ENCODE data around the gene CEMP1. TPM values are rescaled to one million over a fixed set of nuclear protein-coding genes. Genes with fewer than 3 reads are reported as not detected.

Gene CEMP1
- total RNA-seq, 2 donors from 2014 or later: 0.52 to 1.3 TPM

GRCh38 chr16:2496223-2497115, 34.7 kb downstream of the CEMP1 start:
- DNase-seq: peak in 1 of 4 donors; percentile 12
- intact Hi-C loops (cut with DNase I): loop anchor here (5.0 to 10.0 kb wide), 3 partner anchors 62 to 224 kb away; no protein-coding TSS in a partner anchor

GRCh38 chr16:2495041-2495440, 36.2 kb downstream of the CEMP1 start:
- 84 to 91% methylated on average over 5 of the region's 5 CpGs for WGBS, 2 donors

More at GRCh38 chr16:2496223-2497115, 34.7 kb downstream of the CEMP1 start:
- Histone ChIP-seq H3K9me3 (no peaks in the 10 kb centered on the region), H3K27me3 (no peaks in the 10 kb centered on the region), H3K36me3 (replicated peaks in 1 of 2; ENCODE audit: insufficient read depth in 1 of 2, low read depth in 2 of 2) (peaks cover 0 to 1% of the 10 kb centered on the region in 2 donors), H3K27ac (peak overlapping the region in 2 of 4 donors; percentile 71), H3K4me1 (peaks cover 58% of the 10 kb centered on the region), H3K4me3 (no peak overlapping the region)
- TF ChIP-seq POLR2A (IDR thresholded peaks at IDR 0.05) (no peak), CTCF (IDR thresholded peaks at IDR 0.05) (no peak)
- ATAC-seq: no peak
- 94 to 96% methylated on average over 30 to 56 of the region's 62 CpGs for WGBS, 2 donors

GRCh38 chr16:2494616-2495015, 36.6 kb downstream of the CEMP1 start:
- peaks cover 42% of the 10 kb centered on the region for H3K4me1 ChIP-seq
- intact Hi-C loops (cut with DNase I): loop anchor here (5.0 to 10.0 kb wide), 3 partner anchors 60 to 222 kb away; no protein-coding TSS in a partner anchor
- no peak for TF ChIP-seq CTCF (IDR thresholded peaks at IDR 0.05)
- no peak for TF ChIP-seq POLR2A (IDR thresholded peaks at IDR 0.05)
- DNase-seq (no peak), ATAC-seq (no peak)
- 81 to 82% methylated on average over 5 of the region's 5 CpGs for WGBS, 2 donors
- H3K27me3 ChIP-seq: no peaks in the 10 kb centered on the region
- peaks cover 0 to 1% of the 10 kb centered on the region in 2 donors for H3K36me3 ChIP-seq (replicated peaks in 1 of 2; ENCODE audit: insufficient read depth in 1 of 2, low read depth in 2 of 2)
- H3K4me3 ChIP-seq: no peak overlapping the region
- no peaks in the 10 kb centered on the region for H3K9me3 ChIP-seq
- no peak overlapping the region for H3K27ac ChIP-seq

More at GRCh38 chr16:2495041-2495440, 36.2 kb downstream of the CEMP1 start:
- DNase-seq: no peak
- Histone ChIP-seq H3K4me3 (no peak overlapping the region), H3K27me3 (no peaks in the 10 kb centered on the region), H3K36me3 (replicated peaks in 1 of 2; ENCODE audit: insufficient read depth in 1 of 2, low read depth in 2 of 2) (peaks cover 0 to 1% of the 10 kb centered on the region in 2 donors), H3K27ac (no peak overlapping the region), H3K4me1 (peaks cover 44% of the 10 kb centered on the region), H3K9me3 (no peaks in the 10 kb centered on the region)
- TF ChIP-seq POLR2A (IDR thresholded peaks at IDR 0.05) (no peak), CTCF (IDR thresholded peaks at IDR 0.05) (no peak)
- ATAC-seq: no peak
- intact Hi-C loops (cut with DNase I): loop anchor here (5.0 to 10.0 kb wide), 3 partner anchors 60 to 223 kb away; no protein-coding TSS in a partner anchor

- WGBS, 2 donors: 76 to 78% methylated on average over 6 of the region's 6 CpGs
- intact Hi-C loops (cut with DNase I): loop anchor here (10.0 kb wide), 1 partner anchor 59 kb away; no protein-coding TSS in a partner anchor
Measured at GRCh38 chr16:2493605-2494004, 37.6 kb downstream of the CEMP1 start.

More at GRCh38 chr16:2493605-2494004, 37.6 kb downstream of the CEMP1 start:
- Histone ChIP-seq H3K4me1 (peaks cover 32% of the 10 kb centered on the region), H3K27me3 (no peaks in the 10 kb centered on the region), H3K4me3 (no peak overlapping the region), H3K9me3 (no peaks in the 10 kb centered on the region), H3K36me3 (replicated peaks in 1 of 2; ENCODE audit: insufficient read depth in 1 of 2, low read depth in 2 of 2) (peaks cover 0 to 1% of the 10 kb centered on the region in 2 donors), H3K27ac (no peak overlapping the region)
- ATAC-seq (no peak), DNase-seq (no peak)
- TF ChIP-seq CTCF (IDR thresholded peaks at IDR 0.05) (no peak), POLR2A (IDR thresholded peaks at IDR 0.05) (no peak)

Data from body of pancreas (tissue), 4 donors.